Measurements from ENCODE around the gene KIF26B.

The KIF26B gene

GRCh38 chr1:245261786-245262185, 107.0 kb downstream of the KIF26B start:
- no peak for ATAC-seq
- TF ChIP-seq CSRNP3 (CRISPR knock-in tag; IDR thresholded peaks at IDR 0.05) (no peak), PPARA (CRISPR knock-in tag; IDR thresholded peaks at IDR 0.05; ENCODE audit: borderline replicate concordance) (no peak)

GRCh38 chr1:245263529-245264095, 108.8 kb downstream of the KIF26B start:
- ATAC-seq = no peak
- TF ChIP-seq TSHZ2 (CRISPR knock-in tag; IDR thresholded peaks at IDR 0.05) = no peak
- TF ChIP-seq BACH2 (CRISPR knock-in tag; IDR thresholded peaks at IDR 0.05; ENCODE audit: borderline replicate concordance) = no peak
- no peak for TF ChIP-seq OSR1 (CRISPR knock-in tag; IDR thresholded peaks at IDR 0.05)
- TF ChIP-seq ZNF70 (CRISPR knock-in tag; IDR thresholded peaks at IDR 0.05) = no peak
- TF ChIP-seq RARB (CRISPR knock-in tag; IDR thresholded peaks at IDR 0.05) = no peak
- no peak for TF ChIP-seq TOX (CRISPR knock-in tag; IDR thresholded peaks at IDR 0.05; ENCODE audit: borderline replicate concordance)
- TF ChIP-seq ZFP3 (CRISPR knock-in tag; IDR thresholded peaks at IDR 0.05) = no peak
- no peak for TF ChIP-seq ESRRG (CRISPR knock-in tag; IDR thresholded peaks at IDR 0.05)
- no peak for TF ChIP-seq GLIS3 (CRISPR knock-in tag; IDR thresholded peaks at IDR 0.05)
- no peak for TF ChIP-seq CSRNP3 (CRISPR knock-in tag; IDR thresholded peaks at IDR 0.05)
- no peak for TF ChIP-seq ZC3H10 (CRISPR knock-in tag; IDR thresholded peaks at IDR 0.05)
- TF ChIP-seq ZNF565 (CRISPR knock-in tag; conservative IDR thresholded peaks at IDR 0.05; ENCODE audit: low read depth) = no peak
- TF ChIP-seq POU6F1 (CRISPR knock-in tag; IDR thresholded peaks at IDR 0.05; ENCODE audit: borderline replicate concordance, low read depth) = no peak
- no peak for TF ChIP-seq PPARA (CRISPR knock-in tag; IDR thresholded peaks at IDR 0.05; ENCODE audit: borderline replicate concordance)
- no peak for TF ChIP-seq ARNTL (CRISPR knock-in tag; IDR thresholded peaks at IDR 0.05; ENCODE audit: borderline replicate concordance, low read depth)

- no peak for ATAC-seq
- TF ChIP-seq CSDC2 (CRISPR knock-in tag; IDR thresholded peaks at IDR 0.05) (no peak), GLIS3 (CRISPR knock-in tag; IDR thresholded peaks at IDR 0.05) (no peak), ZC3H10 (CRISPR knock-in tag; IDR thresholded peaks at IDR 0.05) (no peak)
Observed at GRCh38 chr1:245264226-245264625, 109.4 kb downstream of the KIF26B start.

GRCh38 chr1:245266105-245266504, 111.3 kb downstream of the KIF26B start:
- no peak for ATAC-seq

More at GRCh38 chr1:245266105-245266504, 111.3 kb downstream of the KIF26B start:
- TF ChIP-seq ESRRG (CRISPR knock-in tag; IDR thresholded peaks at IDR 0.05) (no peak), ARNTL (CRISPR knock-in tag; IDR thresholded peaks at IDR 0.05; ENCODE audit: borderline replicate concordance, low read depth) (no peak), TSHZ2 (CRISPR knock-in tag; IDR thresholded peaks at IDR 0.05) (no peak), ZNF70 (CRISPR knock-in tag; IDR thresholded peaks at IDR 0.05) (no peak), CSDC2 (CRISPR knock-in tag; IDR thresholded peaks at IDR 0.05) (no peak), CSRNP3 (CRISPR knock-in tag; IDR thresholded peaks at IDR 0.05) (no peak), ZC3H10 (CRISPR knock-in tag; IDR thresholded peaks at IDR 0.05) (no peak), ZFP30 (CRISPR knock-in tag; IDR thresholded peaks at IDR 0.05) (no peak), BACH2 (CRISPR knock-in tag; IDR thresholded peaks at IDR 0.05; ENCODE audit: borderline replicate concordance) (no peak), TCF4 (CRISPR knock-in tag; IDR thresholded peaks at IDR 0.05; ENCODE audit: borderline replicate concordance) (no peak)

All from SK-N-SH treated with all-trans-retinoic acid at 6 μM for 48 hours (cell line).